ENCODE measurements around the gene LDLRAD3.

LDLRAD3 gene

DNA sequence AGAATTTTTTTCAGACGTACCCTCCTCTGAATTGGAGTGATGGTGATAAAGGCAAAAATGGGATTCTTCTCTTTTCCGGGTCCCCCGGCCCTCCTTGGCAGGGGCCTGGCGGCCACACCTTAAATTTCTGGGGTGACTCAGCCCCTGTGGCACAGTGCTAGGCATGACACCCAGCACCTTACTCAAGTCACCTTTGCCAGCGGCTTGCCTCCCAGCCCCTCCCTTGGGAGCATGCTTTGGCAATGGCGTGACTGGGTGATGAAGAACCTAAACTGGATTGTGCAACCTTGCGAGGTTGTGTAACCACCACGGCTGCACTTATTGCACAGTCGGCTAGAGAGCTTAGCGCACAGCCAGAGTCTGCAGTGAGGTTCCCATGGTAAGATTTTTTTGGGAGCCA is 16.2 kb upstream of the LDLRAD3 start:
- no peak overlapping the region for H3K27ac ChIP-seq
- TF ChIP-seq ZFX (IDR thresholded peaks at IDR 0.05; ENCODE audit: borderline replicate concordance) = no peak
- TF ChIP-seq, protein P1, sequence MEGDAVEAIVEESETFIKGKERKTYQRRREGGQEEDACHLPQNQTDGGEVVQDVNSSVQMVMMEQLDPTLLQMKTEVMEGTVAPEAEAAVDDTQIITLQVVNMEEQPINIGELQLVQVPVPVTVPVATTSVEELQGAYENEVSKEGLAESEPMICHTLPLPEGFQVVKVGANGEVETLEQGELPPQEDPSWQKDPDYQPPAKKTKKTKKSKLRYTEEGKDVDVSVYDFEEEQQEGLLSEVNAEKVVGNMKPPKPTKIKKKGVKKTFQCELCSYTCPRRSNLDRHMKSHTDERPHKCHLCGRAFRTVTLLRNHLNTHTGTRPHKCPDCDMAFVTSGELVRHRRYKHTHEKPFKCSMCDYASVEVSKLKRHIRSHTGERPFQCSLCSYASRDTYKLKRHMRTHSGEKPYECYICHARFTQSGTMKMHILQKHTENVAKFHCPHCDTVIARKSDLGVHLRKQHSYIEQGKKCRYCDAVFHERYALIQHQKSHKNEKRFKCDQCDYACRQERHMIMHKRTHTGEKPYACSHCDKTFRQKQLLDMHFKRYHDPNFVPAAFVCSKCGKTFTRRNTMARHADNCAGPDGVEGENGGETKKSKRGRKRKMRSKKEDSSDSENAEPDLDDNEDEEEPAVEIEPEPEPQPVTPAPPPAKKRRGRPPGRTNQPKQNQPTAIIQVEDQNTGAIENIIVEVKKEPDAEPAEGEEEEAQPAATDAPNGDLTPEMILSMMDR (IDR thresholded peaks at IDR 0.05) = no peak

DNA sequence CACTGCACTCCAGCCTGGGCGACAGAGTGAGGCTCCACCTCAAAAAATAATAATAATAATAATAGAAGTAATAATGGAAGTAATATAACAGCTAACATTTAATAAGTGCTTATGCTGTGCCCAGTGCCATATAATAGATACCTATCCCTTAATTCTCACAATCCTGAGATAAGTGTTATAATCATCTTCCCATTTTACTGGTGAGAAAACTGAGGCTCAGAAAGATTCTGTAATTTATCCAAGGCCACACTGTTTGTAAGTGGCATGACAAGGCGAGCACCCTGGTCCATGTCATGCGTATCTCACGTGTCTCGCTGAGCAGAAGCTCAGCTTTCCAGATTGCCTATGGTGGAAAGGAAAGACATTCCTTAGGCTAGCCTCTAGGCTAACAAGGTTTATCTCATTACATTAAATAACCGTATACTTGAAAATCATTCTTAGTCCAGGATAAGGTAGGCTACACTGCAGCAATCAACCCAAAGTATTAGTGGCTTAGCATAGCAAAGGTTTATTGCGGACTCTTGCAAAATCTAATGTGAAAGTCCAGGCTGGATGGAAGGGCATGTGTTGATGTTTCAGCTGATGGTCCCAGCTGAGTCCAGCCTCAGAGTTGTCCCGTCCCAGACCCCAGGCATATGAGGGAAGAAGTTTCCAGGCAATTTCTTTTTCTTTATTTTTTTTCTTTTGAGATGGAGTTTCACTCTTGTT is 15.0 kb upstream of the LDLRAD3 start:
- TF ChIP-seq, protein P1 (IDR thresholded peaks at IDR 0.05) = no peak
- TF ChIP-seq ZFX (IDR thresholded peaks at IDR 0.05; ENCODE audit: borderline replicate concordance) = no peak
- no peak overlapping the region for H3K27ac ChIP-seq

DNA sequence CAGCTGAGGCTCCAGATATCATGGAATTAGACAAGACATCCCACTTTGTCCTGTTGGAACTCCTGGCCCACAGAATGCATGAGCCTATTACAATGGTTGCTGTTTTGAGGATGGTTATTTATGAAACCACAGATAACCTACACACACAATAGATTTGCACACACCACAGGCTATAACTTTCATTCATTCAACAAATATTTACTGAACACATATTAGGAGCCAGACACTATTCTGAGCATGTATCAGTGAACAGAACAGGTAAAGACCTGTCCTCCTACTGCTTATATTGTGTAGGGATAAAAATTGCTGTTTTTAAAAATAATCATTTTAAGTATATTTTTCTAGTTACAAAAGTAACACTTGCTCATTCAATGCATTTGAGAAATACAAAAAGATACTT is 13.4 kb upstream of the LDLRAD3 start:
- H3K27ac ChIP-seq = no peak overlapping the region
- TF ChIP-seq ZFX (IDR thresholded peaks at IDR 0.05; ENCODE audit: borderline replicate concordance) = no peak
- TF ChIP-seq, protein P1 (IDR thresholded peaks at IDR 0.05) = no peak

DNA sequence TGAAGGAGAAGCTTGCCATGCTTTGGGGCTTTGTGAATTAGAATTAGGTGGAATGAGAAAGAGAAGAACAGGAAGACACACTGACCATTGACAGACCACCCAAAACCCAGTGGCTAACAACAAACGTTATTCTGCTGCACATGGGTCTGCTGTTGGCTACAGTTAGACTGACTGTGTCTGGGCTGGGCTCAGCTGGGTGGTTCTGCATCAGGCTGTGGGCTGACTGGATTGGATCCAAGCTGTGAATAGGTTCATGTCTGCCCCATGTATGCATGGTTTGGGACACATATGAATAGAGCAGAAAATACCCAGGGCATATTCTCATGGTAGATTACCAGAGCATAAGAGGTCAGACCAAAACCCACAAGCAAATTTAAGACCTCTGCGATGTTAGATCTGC is 11.7 kb upstream of the LDLRAD3 start:
- TF ChIP-seq ZFX (IDR thresholded peaks at IDR 0.05; ENCODE audit: borderline replicate concordance) = no peak
- TF ChIP-seq, protein P1 (IDR thresholded peaks at IDR 0.05) = no peak
- H3K27ac ChIP-seq = no peak overlapping the region

DNA sequence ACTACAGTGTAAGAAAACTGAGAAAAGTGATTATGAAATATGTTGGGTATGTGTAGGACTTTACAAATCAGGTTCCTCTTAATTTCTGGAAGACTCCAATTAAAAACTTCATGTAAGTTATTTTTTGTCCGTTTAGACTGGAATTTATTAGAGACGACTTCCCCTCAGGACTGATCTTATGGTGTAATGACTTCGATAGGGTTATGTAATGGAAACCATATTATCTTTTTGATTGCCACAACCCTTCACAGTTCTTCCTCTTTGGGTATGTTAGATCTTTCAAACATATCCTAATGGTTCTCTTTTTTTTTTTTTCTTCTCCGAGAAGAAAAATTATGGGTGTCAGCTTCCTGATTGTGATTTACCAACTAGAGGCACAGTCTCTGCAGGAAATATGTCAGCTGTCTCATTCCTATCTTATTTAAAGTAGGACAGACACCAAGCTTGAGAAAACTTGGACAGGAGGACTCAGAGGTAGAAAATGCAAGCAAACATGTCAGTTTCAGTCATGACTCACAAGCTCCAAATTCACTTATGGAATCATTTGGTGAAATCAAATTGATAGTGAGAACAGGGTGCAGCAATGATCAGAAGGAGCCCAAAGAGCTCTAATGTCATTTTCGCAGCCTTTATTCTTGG is 11.1 kb upstream of the LDLRAD3 start:
- TF ChIP-seq, protein P1 (IDR thresholded peaks at IDR 0.05) = no peak
- TF ChIP-seq ZFX (IDR thresholded peaks at IDR 0.05; ENCODE audit: borderline replicate concordance) = no peak
- no peak overlapping the region for H3K27ac ChIP-seq

DNA sequence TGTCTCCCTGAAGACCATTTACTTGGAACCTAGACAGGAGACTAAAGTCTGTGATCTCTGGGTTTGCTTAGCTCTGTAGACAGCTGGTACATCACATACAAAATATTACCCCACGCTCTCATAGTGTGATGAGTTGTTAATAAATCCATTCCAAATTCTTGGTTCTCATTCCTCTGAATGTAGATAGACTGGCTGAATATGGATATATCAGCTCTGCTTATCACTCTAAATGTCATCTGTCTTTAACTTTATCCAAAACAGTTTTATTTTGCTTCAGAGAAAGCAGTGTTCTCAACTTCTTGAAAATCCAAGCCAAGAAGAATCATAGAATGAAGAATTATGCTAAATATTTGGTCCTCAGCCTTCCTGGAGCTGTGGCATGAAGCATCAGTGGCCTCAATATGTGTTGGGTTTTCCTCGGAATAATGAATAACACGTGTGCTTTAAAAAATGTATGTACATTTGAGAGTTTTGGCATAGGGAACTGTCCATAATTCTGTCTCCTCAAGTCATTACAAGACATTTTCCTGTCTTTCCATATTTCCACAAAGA is 10.5 kb upstream of the LDLRAD3 start:
- H3K27ac ChIP-seq = no peak overlapping the region
- no peak for TF ChIP-seq ZFX (IDR thresholded peaks at IDR 0.05; ENCODE audit: borderline replicate concordance)
- TF ChIP-seq, protein P1 (IDR thresholded peaks at IDR 0.05) = no peak

DNA sequence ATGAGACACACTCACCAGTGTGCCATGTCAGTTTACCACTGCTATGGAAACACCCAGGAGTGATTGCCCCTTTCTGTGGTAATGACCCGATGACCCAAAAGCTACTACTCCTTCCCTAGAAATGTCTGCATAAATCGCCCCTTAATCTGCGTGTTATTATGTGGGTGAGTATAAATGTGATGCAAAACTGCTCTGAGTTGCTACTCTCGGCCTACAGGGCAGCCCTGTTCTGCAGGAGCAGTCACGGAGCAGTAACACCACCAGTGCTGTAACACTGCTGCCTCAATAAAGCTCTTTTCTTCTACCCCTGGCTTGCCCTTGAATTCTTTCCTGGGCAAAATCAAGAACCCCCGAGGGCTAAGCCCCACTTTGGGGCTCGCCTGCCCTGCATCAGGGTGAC is 9.6 kb upstream of the LDLRAD3 start:
- no peak overlapping the region for H3K27ac ChIP-seq
- TF ChIP-seq ZFX (IDR thresholded peaks at IDR 0.05; ENCODE audit: borderline replicate concordance) = no peak
- TF ChIP-seq, protein P1 (IDR thresholded peaks at IDR 0.05) = no peak

Measured in 22Rv1 (cell line).